ENCODE measurements around the gene JADE2. TPM values are rescaled to one million over a fixed set of nuclear protein-coding genes. Genes with fewer than 3 reads are reported as not detected.

Gene JADE2
- total RNA-seq, 2 experiments from 2014 or later, result 32.3 to 67.0 TPM

DNA sequence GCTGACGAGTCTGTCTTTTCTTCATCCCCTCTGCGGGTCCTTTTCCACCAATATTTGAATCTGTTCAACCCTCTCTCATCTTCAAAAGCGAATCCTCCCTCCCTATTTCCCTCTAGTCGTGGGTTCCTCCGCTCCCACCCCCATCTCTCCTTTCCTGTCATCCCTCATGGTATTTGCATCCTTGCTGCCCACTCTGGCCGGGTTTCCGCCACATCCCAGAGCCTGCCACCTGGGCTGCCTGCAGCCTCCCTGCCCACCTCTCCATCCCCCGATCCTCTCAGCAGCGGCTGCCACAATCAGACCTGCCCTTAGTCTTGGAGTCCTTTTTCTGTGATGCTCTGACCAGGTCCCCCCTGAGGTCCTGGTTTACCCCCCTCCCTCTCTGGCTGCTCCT is 44.9 kb downstream of the JADE2 start:
- CTCF ChIA-PET (ENCODE audit: unreplicated experiment), result interaction anchor here (0.6 kb wide), 1 partner anchor 11 kb away, joined by 3 read pairs; no protein-coding TSS in a partner anchor
- Histone ChIP-seq H4K20me1 (ENCODE audit: insufficient read depth, low read length) (no peaks in the 10 kb centered on the region), H3K4me3 (ENCODE audit: low read depth, low read length, poor library complexity, severe bottlenecking) (no peak overlapping the region), H3K9me3 (ENCODE audit: low read length) (no peaks in the 10 kb centered on the region), H3K4me1 (ENCODE audit: insufficient read depth, low read length, poor library complexity, severe bottlenecking) (no peaks in the 10 kb centered on the region), H3K79me2 (ENCODE audit: insufficient read depth, low read depth, low read length) (no peaks in the 10 kb centered on the region), H3K36me3 (ENCODE audit: insufficient read depth, low read length) (peaks cover 97% of the 10 kb centered on the region), H3K27ac (ENCODE audit: low read depth, low read length, poor library complexity, severe bottlenecking) (no peak overlapping the region), H3K9me2 (ENCODE audit: insufficient read depth, low read length) (no peaks in the 10 kb centered on the region), H2AFZ (ENCODE audit: low read length) (no peak overlapping the region), H3K4me2 (ENCODE audit: low read length) (no peak overlapping the region)
- BruUV-seq (replicated peaks), result no TSS peak
- POLR2A ChIA-PET, result no interaction called here
- intact Hi-C loops (cut with micrococcal nuclease; ENCODE audit: unreplicated experiment), result no loop called here
- TF ChIP-seq, protein P1, sequence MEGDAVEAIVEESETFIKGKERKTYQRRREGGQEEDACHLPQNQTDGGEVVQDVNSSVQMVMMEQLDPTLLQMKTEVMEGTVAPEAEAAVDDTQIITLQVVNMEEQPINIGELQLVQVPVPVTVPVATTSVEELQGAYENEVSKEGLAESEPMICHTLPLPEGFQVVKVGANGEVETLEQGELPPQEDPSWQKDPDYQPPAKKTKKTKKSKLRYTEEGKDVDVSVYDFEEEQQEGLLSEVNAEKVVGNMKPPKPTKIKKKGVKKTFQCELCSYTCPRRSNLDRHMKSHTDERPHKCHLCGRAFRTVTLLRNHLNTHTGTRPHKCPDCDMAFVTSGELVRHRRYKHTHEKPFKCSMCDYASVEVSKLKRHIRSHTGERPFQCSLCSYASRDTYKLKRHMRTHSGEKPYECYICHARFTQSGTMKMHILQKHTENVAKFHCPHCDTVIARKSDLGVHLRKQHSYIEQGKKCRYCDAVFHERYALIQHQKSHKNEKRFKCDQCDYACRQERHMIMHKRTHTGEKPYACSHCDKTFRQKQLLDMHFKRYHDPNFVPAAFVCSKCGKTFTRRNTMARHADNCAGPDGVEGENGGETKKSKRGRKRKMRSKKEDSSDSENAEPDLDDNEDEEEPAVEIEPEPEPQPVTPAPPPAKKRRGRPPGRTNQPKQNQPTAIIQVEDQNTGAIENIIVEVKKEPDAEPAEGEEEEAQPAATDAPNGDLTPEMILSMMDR (conservative IDR thresholded peaks at IDR 0.05; ENCODE audit: low read length), result no peak
- TF ChIP-seq EZH2phosphoT487 (IDR thresholded peaks at IDR 0.05; ENCODE audit: borderline replicate concordance, low read depth, low read length), result no peak
- DNase-seq (ENCODE audit: low spot score), result no peak

DNA sequence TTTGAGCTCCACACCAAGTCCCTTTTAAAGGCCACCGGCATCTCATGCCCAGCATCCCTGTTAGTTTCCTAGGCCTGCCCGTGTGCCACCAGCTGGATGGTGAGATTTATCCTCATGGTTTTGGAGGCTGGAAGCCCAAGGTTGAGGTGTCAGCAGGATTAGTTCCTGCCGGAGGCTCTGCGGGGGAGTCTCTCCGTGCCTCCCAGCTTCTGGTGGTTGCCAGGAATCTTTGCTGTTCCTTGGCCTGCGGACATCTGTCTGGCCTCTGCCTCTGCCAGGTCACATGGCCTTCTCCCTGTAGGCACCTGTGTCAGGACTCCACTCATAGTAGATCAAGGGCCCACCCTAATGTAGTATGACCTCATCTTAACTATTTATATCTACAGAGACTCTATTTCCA is 45.4 kb downstream of the JADE2 start:
- Histone ChIP-seq H3K4me3 (ENCODE audit: low read depth, low read length, poor library complexity, severe bottlenecking) (no peak overlapping the region), H4K20me1 (ENCODE audit: insufficient read depth, low read length) (no peaks in the 10 kb centered on the region), H3K36me3 (ENCODE audit: insufficient read depth, low read length) (peaks cover 100% of the 10 kb centered on the region), H3K9me3 (ENCODE audit: low read length) (no peaks in the 10 kb centered on the region), H3K9me2 (ENCODE audit: insufficient read depth, low read length) (no peaks in the 10 kb centered on the region), H3K79me2 (ENCODE audit: insufficient read depth, low read depth, low read length) (no peaks in the 10 kb centered on the region), H3K4me2 (ENCODE audit: low read length) (no peak overlapping the region), H3K4me1 (ENCODE audit: insufficient read depth, low read length, poor library complexity, severe bottlenecking) (no peaks in the 10 kb centered on the region), H2AFZ (ENCODE audit: low read length) (no peak overlapping the region), H3K27ac (ENCODE audit: low read depth, low read length, poor library complexity, severe bottlenecking) (no peak overlapping the region)
- CTCF ChIA-PET (ENCODE audit: unreplicated experiment), result interaction anchor here (0.6 kb wide), 1 partner anchor 11 kb away, joined by 3 read pairs; no protein-coding TSS in a partner anchor
- no peak for DNase-seq (ENCODE audit: low spot score)
- POLR2A ChIA-PET, result no interaction called here
- TF ChIP-seq, protein P1 (conservative IDR thresholded peaks at IDR 0.05; ENCODE audit: low read length), result no peak
- TF ChIP-seq EZH2phosphoT487 (IDR thresholded peaks at IDR 0.05; ENCODE audit: borderline replicate concordance, low read depth, low read length), result no peak
- intact Hi-C loops (cut with micrococcal nuclease; ENCODE audit: unreplicated experiment), result no loop called here
- no TSS peak for BruUV-seq (replicated peaks)

DNA sequence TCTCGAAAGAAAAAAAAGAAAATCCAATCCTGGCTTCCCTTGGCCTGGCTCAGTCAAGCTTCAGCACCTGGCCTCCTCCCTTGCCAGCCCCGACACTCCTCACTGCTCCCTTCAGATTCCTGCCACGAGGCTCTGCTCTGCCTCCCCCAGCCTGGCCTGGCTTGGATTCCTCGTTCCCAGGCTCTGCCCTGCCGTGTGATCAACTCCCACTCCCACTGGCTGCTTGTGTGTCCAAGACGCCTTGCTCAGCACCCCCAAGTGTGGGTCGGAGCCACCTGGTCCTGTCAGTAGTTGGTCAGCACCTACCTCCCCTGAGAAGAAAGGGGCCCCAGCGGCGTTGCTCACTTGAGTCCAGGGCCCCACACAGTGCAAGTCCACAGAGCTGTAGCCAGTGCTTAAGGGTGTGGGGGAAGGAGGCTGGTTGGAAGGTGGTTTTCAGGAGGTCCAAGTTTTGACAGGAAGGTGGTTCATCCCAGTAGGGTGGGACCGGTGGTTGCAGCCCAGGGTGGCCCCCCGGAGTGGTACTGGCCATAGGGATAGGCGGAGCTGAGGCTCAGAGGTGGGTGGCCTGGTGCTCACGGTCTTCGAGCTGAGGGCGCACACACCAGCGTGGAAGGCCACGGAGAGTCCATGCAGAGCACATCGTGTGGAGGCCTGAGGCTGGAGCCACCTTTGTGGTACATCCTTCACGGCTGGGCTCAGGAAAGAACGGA is 46.4 kb downstream of the JADE2 start:
- intact Hi-C loops (cut with micrococcal nuclease; ENCODE audit: unreplicated experiment), result no loop called here
- Histone ChIP-seq H3K9me2 (ENCODE audit: insufficient read depth, low read length) (no peaks in the 10 kb centered on the region), H4K20me1 (ENCODE audit: insufficient read depth, low read length) (no peaks in the 10 kb centered on the region), H3K79me2 (ENCODE audit: insufficient read depth, low read depth, low read length) (no peaks in the 10 kb centered on the region), H3K27ac (ENCODE audit: low read depth, low read length, poor library complexity, severe bottlenecking) (no peak overlapping the region), H3K4me3 (ENCODE audit: low read depth, low read length, poor library complexity, severe bottlenecking) (no peak overlapping the region), H3K36me3 (ENCODE audit: insufficient read depth, low read length) (peaks cover 100% of the 10 kb centered on the region), H3K4me1 (ENCODE audit: insufficient read depth, low read length, poor library complexity, severe bottlenecking) (no peaks in the 10 kb centered on the region), H2AFZ (ENCODE audit: low read length) (no peak overlapping the region), H3K9me3 (ENCODE audit: low read length) (no peaks in the 10 kb centered on the region), H3K4me2 (ENCODE audit: low read length) (no peak overlapping the region)
- DNase-seq (ENCODE audit: low spot score), result no peak
- POLR2A ChIA-PET, result no interaction called here
- no TSS peak for BruUV-seq (replicated peaks)
- TF ChIP-seq, protein P1 (conservative IDR thresholded peaks at IDR 0.05; ENCODE audit: low read length), result no peak
- CTCF ChIA-PET (ENCODE audit: unreplicated experiment), result no interaction called here

Measured in OCI-LY7 (cell line).